LoVo (cell line): Measurements from ENCODE around the gene VWA8.
"Not testable (repeated sequence)": the region's sequence is repeated elsewhere in the genome, so short reads cannot be mapped to it uniquely, and the experiment has no call there.

Experiments used
- DNase-seq: peaks from one replicate; pipeline ENCODE4 v3.0.0-alpha.2; 2016; ENCODE audit warnings: low spot score

VWA8 gene

DNA sequence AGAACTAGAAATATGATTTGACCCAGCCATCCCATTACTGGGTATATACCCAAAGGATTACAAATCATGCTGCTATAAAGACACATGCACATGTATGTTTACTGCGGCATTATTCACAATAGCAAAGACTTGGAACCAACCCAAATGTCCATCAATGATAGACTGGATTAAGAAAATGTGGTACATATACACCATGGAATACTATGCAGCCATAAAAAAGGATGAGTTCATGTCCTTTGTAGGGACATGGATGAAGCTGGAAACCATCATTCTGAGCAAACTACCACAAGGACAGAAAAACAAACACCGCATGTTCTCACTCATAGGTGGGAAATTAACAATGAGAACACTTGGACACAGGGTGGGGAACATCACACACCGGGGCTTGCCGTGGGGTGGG is 38.0 kb downstream of the VWA8 start:
- not testable (repeated sequence) for DNase-seq

DNA sequence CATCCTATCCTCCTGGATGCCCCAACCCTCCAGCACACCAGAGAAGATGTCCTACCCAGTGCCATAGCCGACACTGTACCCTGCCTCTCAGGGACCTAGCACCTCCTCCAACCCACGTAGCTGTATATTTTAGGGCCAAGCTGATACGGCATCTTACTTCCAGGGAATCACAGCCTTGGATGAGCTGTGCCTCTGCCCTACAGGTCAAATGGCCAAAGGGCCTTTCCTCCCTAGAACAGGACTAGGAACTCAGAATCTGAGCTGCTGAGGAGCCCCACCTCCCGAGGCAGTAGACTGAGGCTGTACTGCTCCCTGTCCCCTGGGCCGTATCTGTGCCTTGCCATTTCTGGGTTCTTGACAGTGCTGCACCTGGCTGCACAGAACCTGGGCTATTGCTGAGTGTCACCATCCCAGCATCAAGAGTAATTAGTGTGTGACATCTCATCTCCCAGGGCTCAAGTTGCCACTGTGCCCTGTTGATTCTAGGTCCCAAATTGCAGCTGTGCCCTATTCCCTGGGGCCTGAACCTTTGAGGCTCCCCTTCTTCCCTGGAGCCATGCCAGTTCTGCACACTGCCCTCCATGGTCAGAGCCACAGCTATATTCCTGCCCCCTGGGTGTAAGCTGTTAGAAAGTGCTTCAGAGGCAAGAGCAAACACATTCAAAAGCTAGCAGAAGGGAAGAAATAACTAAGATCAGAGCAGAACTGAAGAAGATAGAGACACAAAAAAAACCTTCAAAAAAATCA is 41.0 kb downstream of the VWA8 start:
- no peak for DNase-seq

DNA sequence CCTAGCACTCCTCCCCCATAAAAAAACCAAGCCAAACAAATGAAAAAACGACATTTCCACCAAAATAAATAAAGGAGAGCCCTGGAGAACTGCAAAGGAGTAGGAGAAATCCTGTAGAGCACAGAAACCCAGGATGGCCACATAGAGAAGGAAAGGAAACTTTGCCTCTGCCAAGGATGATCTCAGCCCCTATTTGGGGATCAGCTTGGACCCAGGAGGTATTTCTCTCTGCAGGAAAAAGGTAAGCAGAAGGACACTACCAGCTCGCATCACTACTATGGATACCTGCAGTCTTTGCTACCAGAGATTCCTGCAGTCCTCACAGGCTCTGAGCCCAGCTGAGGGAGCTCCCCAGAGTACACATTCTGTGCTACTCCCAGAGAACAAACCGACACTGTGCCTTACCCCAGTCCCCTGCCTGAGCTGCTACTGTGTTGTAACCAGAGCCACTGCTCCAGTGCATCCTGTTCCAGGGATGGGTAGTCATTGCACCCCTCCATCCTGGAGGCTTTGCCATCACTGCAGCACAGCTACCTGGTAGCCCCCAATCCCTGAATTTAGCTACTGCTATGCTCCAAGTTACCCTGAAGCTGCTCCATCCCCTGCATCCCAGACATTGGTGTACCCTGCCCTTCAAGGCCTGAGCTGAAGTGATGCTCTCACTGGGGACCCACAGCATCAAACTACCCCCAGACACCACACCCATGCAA is 41.7 kb downstream of the VWA8 start:
- no peak for DNase-seq

DNA sequence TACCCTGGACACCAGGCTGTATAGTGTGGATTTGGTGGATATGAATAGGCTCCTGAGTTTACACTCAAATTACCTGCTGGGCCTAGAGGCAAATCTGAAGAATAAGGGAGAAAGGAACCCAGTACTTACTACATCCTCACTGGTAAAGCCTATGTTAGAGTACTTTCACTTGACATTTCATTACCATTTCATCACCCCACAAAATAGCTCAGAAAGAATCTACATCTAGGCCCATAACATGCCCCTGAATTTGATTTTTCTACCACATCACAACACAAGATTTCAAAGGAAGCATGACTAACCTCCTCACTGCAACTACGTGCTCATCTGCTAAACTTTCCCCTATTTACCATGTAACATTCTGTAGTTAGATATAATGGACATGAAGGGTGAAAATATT is 43.3 kb downstream of the VWA8 start:
- DNase-seq: no peak

DNA sequence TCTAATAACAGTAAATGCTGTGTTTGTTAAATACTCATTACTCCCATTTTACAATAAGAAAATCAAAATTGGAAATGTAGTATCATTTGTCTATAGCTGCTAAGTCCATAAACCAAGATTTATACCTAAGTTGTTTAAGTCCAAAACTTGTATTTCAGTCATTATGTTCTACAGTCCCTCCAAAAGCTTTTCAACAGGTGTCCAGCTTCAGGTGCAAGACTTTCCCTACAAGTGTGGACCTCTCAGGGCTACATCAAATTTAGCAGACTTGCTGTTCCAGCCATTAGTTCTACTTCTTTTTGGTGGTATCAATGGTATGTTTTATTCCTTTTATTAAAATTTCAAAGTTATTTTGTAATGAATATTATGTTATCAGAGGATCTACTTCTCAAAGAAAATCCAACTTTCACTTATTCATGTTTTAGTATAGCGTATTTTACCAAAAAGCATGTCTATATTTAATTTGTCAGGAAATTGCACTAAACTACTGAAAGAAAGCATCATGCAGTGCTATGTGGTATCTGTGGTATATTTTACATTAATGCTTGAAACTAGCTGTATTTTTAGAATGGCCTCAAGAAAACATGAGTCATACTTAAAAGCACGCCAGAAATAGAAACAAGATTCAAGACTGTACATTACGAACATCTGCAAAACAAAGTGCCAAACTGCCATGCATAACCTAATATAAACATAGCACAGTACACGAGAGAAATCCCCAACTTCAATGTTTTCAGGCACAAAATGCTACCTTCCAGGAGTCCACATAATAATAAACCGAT is 44.5 kb downstream of the VWA8 start:
- no peak for DNase-seq

DNA sequence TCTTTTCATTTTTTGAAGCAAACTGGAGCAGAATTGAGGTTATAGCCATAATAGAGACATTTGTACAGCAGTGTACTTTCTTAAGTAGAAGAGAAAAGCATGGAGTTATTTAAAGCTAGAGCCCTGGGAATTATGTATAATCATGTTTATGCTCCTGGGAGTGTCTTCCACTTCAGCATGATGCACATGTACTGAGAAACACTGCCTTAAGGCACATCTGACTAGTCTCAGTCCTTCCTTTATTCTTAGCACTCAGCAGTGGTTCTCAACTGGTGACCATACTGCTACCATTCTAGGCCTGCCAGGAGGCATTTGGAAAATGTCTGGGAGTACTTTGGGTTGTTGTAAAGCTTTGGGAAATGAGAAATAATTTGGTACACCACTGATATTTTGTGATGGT is 45.8 kb downstream of the VWA8 start:
- DNase-seq: no peak

DNA sequence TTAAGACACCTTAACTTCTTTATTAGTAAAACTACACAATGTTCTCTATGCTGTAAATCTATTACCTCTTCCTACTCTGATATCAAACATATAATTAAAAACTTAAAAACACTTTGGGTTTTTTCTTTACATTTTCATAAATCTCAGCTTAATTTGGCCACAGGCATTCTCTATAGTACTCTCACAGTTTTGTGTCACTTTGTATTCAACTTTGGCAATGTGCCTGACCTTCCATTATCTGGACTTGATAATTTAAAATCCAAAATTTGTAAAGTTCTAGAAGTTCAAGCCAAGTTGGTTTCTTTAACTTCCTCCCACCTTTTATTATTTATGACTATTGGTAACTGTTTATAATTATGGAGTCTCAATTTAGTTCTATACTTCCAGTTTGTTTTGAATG is 46.4 kb downstream of the VWA8 start:
- DNase-seq: no peak

DNA sequence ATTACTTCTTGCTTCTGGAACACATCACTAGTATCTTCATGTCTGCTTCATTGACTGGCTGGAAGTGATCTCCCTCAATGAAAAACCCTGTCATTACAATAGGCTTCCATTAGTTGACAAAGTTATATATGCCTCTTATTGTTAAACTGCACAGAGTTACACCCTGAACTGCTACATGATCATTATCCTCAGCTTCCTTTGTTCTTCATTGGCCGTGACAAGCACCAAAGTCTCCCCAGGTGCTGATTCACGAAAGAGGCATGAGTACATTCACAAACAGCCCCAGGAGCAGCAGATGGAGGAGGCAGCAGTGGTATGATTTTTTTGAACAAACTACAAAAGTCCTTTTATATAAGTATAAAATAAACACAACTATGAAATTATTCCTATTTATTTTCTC is 51.4 kb downstream of the VWA8 start:
- DNase-seq: no peak

DNA sequence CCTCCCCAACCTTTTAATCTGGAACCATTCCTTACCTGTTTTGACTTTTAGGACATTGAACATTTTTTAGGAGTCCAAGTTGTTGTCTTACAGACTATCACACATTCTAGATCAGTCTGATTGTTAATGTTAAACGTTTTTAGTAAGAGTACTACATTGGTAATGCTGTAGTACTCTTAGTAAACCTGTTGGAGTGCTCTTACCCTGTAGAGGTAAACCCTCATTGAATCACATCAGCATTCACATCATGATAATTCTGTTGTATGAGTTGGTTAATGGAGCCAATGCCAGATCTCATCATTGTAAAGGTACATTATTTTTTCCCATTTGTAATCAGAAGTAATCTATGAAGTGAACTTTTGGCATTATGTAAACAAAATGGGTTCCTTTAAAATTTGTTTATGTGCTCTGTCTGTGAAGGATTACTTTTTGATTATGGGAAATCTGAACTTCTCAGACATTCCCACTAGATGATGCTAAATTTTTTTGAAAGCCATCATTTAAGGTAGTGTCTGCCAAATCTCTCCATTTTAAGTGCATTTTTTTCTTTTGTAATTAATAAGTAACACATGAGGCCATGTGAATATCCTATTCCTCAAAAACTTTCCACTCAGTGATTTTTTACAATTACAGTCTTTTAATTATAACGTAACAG is 55.2 kb downstream of the VWA8 start:
- peak; percentile 55 for DNase-seq

DNA sequence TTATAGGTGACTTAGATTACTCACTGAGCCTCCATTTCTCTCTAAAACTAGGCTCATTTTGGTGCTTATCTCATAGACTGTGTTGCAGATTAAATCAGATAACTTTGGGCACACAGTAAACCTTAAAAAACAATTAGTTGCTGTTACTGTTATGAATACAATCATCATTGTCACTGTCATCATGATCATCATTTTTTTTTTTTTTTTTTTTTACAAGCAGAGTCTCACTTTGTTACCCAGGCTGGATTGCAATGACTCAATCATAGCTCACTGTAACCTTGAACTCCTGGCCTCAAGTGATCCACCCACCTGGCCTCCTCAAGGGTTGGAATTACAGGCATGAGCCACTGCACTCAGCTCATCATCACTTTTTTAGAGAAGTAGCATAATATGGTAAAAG is 60.0 kb downstream of the VWA8 start:
- no peak for DNase-seq

DNA sequence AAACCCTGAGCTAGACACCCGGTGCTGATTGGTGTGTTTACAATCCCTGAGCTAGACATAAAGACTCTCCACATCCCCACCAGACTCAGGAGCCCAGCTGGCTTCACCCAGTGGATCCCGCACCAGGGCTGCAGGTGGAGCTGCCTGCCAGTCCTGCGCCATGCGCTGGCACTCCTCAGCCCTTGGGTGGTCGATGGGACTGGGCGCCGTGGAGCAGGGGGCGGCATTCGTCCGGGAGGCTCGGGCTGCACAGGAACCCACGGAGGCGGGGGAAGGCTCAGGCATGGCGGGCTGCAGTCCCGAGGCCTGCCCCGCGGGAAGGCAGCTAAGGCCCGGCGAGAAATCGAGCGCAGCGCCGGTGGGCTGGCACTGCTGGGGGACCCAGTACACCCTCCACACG is 62.5 kb downstream of the VWA8 start:
- DNase-seq: not testable (repeated sequence)

DNA sequence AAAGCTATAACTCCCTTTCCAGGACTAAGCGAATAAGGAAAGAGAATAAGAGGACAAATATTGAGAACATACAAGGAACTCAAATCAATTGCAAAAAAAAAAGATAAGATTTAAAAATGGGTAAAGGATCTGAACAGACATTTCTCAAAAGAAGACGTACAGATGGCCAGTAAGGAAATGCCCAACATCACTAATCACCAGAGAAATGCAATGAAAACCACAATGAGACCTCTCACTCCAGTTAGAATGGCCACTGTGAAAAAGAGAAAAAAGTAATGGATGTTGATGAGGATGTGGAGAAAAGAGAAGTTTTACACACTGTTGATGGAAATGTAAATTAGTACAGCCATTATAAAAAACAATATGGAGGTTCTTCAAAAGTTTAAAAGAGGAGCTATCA is 63.8 kb downstream of the VWA8 start:
- DNase-seq: no peak

DNA sequence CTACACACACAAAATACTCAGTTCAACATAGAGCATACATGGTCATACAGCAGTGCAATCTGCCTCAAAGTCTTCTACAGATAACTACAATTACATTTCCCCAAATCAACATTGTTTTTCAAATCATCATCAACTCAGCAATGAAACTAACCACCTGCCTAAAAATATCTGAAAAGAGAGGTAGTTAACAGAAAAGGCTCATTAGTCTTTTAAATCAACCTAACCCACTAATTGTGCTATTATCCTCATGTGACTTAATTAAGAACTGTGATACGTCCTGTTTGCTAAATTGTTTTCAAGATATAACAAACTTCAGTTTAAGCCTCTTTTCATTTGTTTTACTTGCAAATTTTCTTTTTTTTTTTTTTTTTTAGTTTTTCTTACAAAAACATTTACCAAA is 65.4 kb downstream of the VWA8 start:
- no peak for DNase-seq

DNA sequence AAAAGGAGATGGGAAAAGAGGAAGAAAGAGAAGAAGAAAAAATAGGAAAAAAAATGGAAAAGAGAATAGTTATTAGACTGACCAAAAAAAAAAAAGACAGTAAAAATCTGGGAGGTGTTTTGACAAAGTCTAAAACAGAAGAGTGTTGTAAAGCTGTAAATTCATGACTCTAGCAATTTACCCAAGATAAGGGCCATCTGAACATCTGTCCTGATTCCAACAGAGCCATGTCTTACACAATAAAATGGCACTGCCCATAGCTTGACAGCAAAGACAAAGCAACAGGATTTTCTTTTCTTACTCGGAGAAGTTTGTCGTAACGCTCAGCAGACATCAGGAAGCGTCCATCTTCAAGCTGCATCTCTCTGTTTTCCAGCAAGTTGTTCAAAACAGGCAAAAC is 69.8 kb downstream of the VWA8 start:
- no peak for DNase-seq

DNA sequence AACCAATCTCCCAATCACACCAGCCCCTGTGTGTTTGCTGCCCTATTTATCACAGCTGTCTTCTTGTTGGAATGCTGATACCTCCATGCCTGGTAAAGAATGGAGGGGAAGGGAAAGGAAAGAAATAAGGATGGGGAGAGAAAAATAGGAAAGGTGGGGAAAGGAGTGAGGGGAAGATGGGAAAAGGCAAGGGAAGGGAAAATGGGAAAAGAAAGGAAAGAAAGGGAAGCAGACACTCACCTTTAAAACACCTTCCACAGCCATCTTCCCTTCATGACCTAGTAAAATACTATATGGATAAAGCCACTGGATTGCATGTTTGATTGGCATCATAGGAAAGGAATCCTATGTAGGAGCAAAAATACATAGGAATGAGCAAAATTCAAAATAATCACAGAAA is 77.8 kb downstream of the VWA8 start:
- no peak for DNase-seq

DNA sequence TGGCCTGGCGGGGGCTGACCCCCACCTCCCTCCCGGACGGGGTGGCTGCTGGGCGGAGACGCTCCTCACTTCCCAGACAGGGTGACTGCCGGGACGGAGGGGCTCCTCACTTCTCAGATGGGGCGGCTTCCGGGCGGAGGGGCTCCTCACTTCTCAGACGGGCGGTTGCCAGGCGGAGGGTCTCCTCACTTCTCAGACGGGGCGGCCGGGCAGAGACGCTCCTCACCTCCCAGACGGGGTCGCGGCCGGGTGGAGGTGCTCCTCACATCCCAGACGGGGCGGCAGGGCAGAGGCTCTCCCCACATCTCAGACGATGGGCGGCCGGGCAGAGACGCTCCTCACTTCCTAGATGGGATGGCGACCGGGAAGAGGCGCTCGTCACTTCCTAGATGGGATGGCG is 79.0 kb downstream of the VWA8 start:
- DNase-seq: not testable (repeated sequence)

DNA sequence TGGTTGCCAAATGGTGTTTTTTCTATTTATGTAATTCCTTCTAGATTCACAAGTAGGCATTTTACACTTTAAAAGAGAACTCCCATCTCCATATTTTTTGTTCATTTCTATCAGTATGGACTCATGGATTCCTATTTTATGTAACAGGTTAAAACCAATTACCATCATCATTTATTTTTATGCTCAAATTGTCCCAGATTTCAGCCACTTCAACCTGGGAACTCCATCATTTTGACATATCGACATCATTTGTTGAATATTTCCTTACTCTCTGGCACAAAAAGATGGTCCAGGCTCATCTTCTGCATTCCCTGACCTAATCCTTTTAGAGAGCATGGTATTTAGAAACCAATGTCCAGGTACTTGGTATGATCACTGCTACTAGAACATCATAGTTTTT is 79.9 kb downstream of the VWA8 start:
- no peak for DNase-seq

DNA sequence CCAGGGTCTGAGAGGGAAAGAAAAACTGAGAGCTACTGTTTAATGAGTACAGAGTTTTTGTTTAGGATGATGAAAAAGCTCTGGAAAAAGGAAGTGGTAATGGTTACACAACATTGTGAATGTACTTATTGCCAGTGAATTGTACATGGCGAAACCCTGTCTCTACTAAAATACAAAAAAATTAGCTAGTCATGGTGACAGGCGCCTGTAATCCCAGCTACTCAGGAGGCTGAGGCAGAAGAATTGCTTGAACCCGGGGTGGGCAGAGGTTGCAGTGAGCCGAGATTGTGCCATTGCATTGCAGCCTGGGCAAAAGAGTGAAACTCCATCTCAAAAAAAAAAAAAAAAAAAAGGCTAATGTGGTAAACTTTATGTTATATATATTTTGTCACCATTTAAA is 96.3 kb downstream of the VWA8 start:
- no peak for DNase-seq

DNA sequence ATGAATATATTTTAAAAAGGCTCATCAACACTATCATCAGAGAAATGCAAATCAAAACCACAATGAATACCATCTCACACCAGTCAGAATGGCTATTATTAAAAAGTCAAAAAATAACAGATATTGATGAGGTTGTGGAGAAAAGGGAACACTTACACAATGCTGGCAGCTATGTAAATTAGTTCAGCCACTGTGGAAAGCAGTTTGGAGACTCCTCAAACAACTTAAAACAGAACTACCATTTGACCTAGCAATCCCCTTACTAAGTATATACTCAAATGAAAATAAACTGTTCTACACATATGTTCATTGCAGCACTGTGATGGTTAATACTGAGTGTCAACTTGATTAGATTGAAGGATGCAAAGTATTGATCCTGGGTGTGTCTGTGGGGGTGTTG is 98.2 kb downstream of the VWA8 start:
- DNase-seq: not testable (repeated sequence)

DNA sequence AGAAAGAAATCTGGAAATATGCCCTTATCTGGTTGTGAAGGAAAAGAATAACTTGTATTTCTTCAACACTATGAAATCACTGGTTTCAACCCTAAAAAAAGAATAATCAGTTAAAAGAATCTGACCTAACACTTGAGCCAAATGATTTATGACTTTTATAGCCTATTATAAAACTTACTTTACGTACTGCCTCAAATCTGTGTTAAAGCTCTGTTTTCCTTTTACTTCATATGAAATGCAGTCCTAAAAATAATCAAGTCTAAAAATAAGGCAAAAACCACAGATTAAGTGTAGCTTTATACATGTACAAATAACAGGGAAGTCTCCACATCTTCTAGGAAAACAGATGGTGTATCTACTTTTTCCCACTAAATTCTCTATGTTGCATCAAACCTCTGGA is 101.3 kb downstream of the VWA8 start:
- no peak for DNase-seq

DNA sequence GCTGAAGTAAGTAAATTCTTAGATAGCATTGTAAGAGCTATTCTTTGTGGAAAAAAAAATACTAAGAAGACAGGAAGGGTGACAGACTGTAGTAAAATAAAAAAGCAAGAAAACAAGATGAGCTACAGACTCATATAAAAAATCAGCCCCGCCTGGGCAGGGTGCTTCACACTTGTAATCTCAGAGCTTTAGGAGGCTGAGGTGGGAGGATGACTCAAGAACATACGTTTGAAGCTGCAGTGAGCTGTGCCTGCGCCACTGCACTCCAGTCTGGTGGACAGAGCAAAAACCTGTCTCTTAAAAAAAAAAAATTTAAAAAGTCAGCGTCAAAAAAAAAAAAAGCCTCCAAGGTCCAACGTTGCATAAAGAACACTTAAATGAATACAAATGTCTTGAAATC is 102.1 kb downstream of the VWA8 start:
- DNase-seq: no peak

DNA sequence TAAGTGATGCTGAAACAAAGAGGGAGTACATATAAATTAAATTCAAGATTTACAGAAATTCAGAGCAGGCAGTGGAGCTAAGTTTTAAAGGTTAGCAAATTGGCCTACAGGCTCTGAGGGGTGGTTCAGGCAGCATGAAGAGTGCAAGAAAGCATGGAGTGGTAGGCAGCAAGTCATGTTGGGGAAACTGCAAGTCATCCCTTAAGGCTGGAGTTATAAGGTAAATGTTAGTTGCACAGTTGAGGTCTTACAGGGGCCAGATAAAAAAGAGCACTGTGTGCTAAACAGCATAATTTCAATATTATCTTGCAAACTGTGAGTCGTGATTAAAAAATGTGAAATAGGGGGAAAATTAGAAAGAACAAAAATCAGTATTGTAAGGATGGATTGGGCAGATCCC is 106.2 kb downstream of the VWA8 start:
- no peak for DNase-seq

DNA sequence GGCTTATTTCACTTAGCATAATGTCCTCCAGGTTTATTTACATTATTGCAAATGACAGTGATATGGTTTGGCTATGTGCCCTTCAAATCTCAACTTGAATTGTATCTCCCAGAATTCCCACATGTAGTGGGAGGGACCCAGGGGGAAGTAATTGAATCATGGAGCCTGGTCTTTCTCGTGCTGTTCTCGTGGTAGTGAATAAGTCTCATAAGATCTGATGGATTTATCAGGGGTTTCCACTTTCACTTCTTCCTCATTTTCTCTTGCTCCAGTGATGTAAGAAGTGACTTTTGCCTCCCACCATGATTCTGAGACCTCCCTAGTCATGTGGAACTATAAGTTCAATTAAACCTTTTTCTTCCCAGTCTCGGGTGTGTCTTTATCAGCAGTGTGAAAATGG is 109.6 kb downstream of the VWA8 start:
- no peak for DNase-seq
